ENCODE data around the gene PAQR7. TPM values are rescaled to one million over a fixed set of nuclear protein-coding genes. Genes with fewer than 3 reads are reported as not detected.

Gene PAQR7
- total RNA-seq, 1 donor from 2014 or later, result 18.7 TPM

GRCh38 chr1:25902462-25902861, 27.0 kb upstream of the PAQR7 start:
- TF ChIP-seq, protein P1, sequence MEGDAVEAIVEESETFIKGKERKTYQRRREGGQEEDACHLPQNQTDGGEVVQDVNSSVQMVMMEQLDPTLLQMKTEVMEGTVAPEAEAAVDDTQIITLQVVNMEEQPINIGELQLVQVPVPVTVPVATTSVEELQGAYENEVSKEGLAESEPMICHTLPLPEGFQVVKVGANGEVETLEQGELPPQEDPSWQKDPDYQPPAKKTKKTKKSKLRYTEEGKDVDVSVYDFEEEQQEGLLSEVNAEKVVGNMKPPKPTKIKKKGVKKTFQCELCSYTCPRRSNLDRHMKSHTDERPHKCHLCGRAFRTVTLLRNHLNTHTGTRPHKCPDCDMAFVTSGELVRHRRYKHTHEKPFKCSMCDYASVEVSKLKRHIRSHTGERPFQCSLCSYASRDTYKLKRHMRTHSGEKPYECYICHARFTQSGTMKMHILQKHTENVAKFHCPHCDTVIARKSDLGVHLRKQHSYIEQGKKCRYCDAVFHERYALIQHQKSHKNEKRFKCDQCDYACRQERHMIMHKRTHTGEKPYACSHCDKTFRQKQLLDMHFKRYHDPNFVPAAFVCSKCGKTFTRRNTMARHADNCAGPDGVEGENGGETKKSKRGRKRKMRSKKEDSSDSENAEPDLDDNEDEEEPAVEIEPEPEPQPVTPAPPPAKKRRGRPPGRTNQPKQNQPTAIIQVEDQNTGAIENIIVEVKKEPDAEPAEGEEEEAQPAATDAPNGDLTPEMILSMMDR (IDR thresholded peaks at IDR 0.05; ENCODE audit: unreplicated experiment), result no peak
- peaks cover 53% of the 10 kb centered on the region for H3K36me3 Mint-ChIP-seq (ENCODE audit: low read depth, unreplicated experiment)
- peaks cover 51% of the 10 kb centered on the region for H3K4me1 Mint-ChIP-seq (ENCODE audit: unreplicated experiment)
- H3K4me3 Mint-ChIP-seq (ENCODE audit: unreplicated experiment), result peak overlapping the region; percentile 78
- H3K9me3 Mint-ChIP-seq (ENCODE audit: unreplicated experiment), result no peaks in the 10 kb centered on the region
- H3K27me3 Mint-ChIP-seq (ENCODE audit: unreplicated experiment), result peaks cover 12% of the 10 kb centered on the region
- DNase-seq (ENCODE audit: low spot score), result no peak
- no peak overlapping the region for H3K27ac Mint-ChIP-seq (ENCODE audit: unreplicated experiment)

DNA sequence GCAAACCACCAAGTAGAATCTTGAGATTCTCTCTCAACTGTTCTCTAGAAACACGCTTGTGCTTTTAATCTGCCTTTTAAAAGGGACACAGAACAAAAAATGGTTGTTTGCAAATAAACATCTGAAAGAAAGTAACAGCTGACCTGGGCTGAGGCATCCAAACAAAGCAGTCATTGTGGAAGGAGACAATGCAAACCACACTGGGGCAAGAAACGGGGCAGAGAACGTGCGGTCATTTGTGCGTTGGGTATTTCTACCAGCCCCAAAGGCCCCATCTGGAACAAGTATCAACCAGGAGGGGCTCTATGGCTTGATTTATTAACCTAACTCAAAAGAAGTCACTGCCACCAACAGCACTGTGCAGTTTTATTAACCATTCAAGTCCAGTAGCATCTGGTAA, 24.7 kb upstream of the PAQR7 start:
- no peak for DNase-seq (ENCODE audit: low spot score)
- Mint-ChIP-seq H3K4me3 (ENCODE audit: unreplicated experiment) (peak overlapping the region; percentile 65), H3K27ac (ENCODE audit: unreplicated experiment) (peak overlapping the region; percentile 80), H3K4me1 (ENCODE audit: unreplicated experiment) (peaks cover 59% of the 10 kb centered on the region), H3K27me3 (ENCODE audit: unreplicated experiment) (peaks cover 2% of the 10 kb centered on the region), H3K36me3 (ENCODE audit: low read depth, unreplicated experiment) (peaks cover 56% of the 10 kb centered on the region), H3K9me3 (ENCODE audit: unreplicated experiment) (no peaks in the 10 kb centered on the region)
- TF ChIP-seq, protein P1 (IDR thresholded peaks at IDR 0.05; ENCODE audit: unreplicated experiment), result no peak

GRCh38 chr1:25899792-25900191, 24.3 kb upstream of the PAQR7 start:
- peak overlapping the region; percentile 65 for H3K4me3 Mint-ChIP-seq (ENCODE audit: unreplicated experiment)
- H3K4me1 Mint-ChIP-seq (ENCODE audit: unreplicated experiment), result peaks cover 55% of the 10 kb centered on the region
- TF ChIP-seq, protein P1 (IDR thresholded peaks at IDR 0.05; ENCODE audit: unreplicated experiment), result no peak
- no peaks in the 10 kb centered on the region for H3K9me3 Mint-ChIP-seq (ENCODE audit: unreplicated experiment)
- peaks cover 55% of the 10 kb centered on the region for H3K36me3 Mint-ChIP-seq (ENCODE audit: low read depth, unreplicated experiment)
- H3K27ac Mint-ChIP-seq (ENCODE audit: unreplicated experiment), result no peak overlapping the region
- DNase-seq (ENCODE audit: low spot score), result no peak
- peaks cover 1% of the 10 kb centered on the region for H3K27me3 Mint-ChIP-seq (ENCODE audit: unreplicated experiment)

DNA sequence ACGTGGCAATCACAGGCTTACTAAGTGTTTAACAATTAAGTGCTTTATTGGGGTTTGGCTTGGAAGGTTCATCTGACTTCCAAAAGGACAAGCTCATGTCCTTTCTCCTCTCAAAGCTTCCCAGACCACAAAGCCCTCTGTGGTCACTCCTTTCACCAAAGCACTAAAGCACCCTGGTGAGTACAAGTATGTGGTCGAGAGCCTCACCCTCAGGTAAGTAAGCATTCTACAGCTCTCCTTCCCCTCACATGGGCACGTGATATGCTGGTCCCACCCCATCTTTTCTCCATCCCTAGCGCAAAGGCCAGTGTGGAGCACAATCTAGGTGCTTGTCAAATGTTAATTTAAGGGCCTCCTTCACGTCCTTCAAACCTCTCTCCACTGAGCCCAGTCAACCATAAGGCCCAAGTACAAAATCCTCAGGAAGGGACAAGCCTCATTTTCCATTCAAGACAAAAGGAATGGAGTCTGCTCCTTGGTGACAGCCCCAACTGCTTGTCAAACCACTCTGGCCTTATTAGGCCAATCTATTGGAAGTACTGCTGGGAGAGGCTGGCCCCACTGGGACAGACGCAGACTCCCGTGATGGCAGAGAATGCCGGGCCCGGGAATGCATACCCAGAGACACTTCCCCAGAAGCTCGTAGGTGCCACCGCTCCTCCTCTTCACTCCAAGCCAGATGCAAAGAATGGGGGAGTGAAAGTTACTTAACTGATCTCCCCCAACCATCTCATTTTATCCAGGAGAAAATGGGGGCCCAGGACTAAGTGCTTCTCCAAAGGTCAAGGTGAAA, 22.9 kb upstream of the PAQR7 start:
- peak overlapping the region; percentile 76 for H3K4me3 Mint-ChIP-seq (ENCODE audit: unreplicated experiment)
- no peak for DNase-seq (ENCODE audit: low spot score)
- peaks cover 1% of the 10 kb centered on the region for H3K27me3 Mint-ChIP-seq (ENCODE audit: unreplicated experiment)
- no peaks in the 10 kb centered on the region for H3K9me3 Mint-ChIP-seq (ENCODE audit: unreplicated experiment)
- peaks cover 45% of the 10 kb centered on the region for H3K36me3 Mint-ChIP-seq (ENCODE audit: low read depth, unreplicated experiment)
- TF ChIP-seq, protein P1 (IDR thresholded peaks at IDR 0.05; ENCODE audit: unreplicated experiment), result no peak
- peak overlapping the region; percentile 72 for H3K27ac Mint-ChIP-seq (ENCODE audit: unreplicated experiment)
- H3K4me1 Mint-ChIP-seq (ENCODE audit: unreplicated experiment), result peaks cover 46% of the 10 kb centered on the region

DNA sequence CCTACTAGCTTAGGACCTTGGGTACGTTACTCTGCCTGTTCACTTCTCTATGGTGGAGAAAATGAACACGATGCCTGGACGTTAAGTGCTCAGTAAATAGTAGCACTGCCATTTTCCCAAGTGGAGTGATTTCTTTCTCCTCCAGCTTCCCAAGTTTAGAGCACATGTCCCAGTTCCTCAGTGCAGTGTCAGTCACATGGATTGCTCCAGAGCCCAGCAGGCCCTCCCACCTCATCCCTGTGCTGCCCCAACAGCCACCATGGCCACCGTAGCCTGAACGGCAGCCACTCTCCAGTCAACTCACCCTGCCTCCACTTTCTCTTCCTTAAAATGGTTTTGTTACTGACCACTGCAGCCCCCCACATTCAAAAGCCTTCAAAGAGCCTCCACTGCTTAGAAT, 22.2 kb upstream of the PAQR7 start:
- H3K36me3 Mint-ChIP-seq (ENCODE audit: low read depth, unreplicated experiment), result peaks cover 42% of the 10 kb centered on the region
- DNase-seq (ENCODE audit: low spot score), result no peak
- H3K4me3 Mint-ChIP-seq (ENCODE audit: unreplicated experiment), result no peak overlapping the region
- H3K27me3 Mint-ChIP-seq (ENCODE audit: unreplicated experiment), result peaks cover 1% of the 10 kb centered on the region
- TF ChIP-seq, protein P1 (IDR thresholded peaks at IDR 0.05; ENCODE audit: unreplicated experiment), result no peak
- H3K9me3 Mint-ChIP-seq (ENCODE audit: unreplicated experiment), result no peaks in the 10 kb centered on the region
- no peak overlapping the region for H3K27ac Mint-ChIP-seq (ENCODE audit: unreplicated experiment)
- H3K4me1 Mint-ChIP-seq (ENCODE audit: unreplicated experiment), result peaks cover 45% of the 10 kb centered on the region
